NCI-H146 (cell line): ENCODE data around the gene ARHGAP10.

Experiments
- DNase-seq: peaks from one replicate; lab custom pipeline; 2025; lab: John Stamatoyannopoulos, UW

The ARHGAP10 gene, protein sequence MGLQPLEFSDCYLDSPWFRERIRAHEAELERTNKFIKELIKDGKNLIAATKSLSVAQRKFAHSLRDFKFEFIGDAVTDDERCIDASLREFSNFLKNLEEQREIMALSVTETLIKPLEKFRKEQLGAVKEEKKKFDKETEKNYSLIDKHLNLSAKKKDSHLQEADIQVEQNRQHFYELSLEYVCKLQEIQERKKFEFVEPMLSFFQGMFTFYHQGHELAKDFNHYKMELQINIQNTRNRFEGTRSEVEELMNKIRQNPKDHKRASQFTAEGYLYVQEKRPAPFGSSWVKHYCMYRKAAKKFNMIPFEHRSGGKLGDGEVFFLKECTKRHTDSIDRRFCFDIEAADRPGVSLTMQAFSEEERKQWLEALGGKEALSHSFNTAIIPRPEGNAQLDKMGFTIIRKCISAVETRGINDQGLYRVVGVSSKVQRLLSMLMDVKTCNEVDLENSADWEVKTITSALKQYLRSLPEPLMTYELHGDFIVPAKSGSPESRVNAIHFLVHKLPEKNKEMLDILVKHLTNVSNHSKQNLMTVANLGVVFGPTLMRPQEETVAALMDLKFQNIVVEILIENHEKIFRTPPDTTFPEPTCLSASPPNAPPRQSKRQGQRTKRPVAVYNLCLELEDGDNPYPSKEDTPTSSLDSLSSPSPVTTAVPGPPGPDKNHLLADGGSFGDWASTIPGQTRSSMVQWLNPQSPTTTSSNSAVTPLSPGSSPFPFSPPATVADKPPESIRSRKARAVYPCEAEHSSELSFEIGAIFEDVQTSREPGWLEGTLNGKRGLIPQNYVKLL

DNA sequence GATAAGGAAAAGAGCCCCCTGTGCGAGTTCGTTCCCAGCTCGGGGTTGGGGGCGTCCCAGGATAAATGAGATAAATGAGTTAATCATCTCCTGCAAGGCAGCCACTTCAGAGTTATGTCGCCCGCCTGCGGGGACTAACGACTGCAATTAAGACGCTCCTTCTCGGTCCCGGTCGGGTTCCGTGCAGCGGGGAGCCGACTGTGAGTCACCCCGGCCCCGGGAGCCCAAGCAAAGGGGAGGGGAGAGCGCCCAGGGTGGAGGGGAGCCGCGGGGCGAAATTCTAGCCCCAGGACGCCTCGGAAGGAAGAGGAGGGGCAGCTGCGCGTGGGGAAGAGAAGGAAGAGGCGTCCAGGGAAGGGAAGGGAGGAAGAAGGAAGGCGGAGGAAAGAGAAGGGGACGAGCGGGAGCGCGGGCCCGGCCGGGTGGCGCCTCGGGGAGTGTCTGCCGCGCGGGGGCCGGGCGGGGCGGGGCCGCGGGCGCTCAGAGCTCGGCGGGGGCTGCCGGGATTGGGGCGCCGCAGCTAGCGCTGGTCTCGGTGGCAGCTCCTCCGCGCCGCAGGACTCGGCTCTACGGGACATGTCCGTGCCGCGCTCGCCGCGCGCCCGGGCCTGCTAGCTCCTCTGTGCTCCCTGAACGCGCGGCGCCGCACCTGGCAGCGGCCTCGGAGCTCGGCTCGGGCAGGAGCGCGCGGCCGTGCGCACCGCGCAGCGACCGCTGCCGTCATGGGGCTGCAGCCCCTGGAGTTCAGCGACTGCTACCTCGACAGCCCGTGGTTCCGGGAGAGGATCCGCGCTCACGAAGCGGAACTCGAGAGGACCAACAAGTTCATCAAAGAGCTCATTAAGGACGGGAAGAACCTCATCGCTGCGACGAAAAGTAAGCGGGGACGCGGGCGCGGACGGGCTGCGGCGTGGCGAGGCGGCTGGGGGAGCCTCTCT is at the start of gene ARHGAP10:
ARHGAP10 (plus strand) TSS at position 509 of the 938 bp plus-strand sequence; CDS start at position 723, 214 bp downstream.
- peak; percentile 53 for DNase-seq

DNA sequence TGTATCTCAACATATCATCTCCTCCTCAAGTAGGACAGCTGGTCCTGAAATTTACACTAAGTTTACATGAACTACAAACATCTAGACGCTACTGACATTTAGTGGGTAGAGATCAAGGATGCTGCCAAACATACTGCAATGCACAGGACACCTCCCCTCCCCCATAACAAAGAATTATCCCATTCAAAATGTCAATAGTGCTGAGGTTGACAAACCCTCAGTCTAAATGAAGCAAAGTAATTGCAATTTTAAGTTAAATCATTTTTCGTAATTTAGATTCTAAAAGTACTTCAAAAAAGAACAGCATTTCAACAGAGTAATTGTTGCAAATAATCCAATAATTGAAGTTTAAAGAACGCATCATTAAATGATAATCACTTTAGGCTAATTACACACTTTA is 49.1 kb upstream of the ARHGAP10 start:
- no peak for DNase-seq

DNA sequence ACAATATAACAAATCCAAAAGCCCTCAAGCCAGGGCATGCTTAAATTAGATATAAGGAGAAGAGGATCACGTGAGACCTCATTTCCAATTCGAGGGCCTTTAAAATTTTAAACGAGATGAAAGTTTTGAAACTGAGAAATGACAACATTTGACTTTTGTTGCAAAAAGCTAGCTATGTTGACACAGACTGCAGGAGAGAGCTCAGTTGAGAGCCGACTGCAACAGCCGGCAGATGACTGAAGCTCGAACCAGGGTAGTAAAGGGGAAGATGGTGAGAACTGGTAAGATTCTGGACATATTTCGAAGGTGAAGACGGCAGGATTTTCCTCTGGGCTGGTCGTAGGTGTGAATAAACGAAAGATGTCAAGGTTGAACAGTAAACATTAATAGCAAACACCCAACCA is 48.7 kb upstream of the ARHGAP10 start:
- peak; percentile 3 for DNase-seq

DNA sequence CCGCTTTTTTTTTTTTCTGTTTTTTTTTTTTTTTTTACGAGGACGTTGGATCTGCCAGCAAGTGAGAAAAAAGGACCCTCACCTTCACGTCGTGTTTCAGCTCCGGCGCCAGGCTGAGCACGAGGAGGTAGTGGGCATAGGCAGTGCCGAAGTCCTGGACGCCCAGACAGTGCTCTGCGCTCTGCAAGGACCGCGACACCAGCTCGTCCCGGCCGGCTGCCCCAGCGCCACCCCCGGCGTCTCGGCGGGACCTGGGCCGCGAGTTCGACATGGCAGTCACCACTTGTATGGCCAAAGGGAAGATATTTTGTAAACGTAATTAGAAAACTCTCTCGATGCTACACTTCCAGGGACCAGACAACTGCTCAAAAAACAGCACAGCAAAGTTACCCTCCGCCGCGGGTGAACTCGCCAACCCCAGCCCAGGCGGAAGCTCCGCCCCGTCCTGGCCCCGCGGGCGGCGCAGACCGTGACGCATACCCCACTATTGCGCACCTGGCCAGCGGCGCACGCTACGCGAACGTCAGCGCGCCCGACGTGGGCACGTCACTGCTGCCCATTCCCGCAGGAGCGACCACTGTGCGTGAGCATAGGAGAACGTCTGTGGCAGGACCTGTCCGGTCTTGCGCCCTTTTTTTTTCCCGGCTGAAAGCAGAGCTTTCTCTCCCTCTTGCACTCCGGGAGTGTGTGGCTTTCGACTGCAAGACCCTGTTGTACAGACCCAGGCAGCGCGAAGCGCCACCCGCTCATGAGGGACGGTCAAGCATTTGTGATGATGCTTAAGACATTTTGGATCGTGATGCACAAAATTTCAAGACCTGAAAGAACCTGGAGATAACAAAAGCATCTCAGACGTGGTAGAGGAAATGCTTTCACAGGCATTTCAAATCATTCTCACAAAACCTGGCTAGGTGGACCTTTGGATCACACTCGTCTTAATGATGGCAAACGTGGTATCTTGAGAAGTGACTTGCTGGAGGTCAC is 47.9 kb upstream of the ARHGAP10 start, which contains the start of gene PRMT9:
PRMT9 (minus strand) TSS at position 447 of the 984 bp plus-strand sequence; CDS start at position 271, 176 bp downstream.
- DNase-seq = peak; percentile 72

DNA sequence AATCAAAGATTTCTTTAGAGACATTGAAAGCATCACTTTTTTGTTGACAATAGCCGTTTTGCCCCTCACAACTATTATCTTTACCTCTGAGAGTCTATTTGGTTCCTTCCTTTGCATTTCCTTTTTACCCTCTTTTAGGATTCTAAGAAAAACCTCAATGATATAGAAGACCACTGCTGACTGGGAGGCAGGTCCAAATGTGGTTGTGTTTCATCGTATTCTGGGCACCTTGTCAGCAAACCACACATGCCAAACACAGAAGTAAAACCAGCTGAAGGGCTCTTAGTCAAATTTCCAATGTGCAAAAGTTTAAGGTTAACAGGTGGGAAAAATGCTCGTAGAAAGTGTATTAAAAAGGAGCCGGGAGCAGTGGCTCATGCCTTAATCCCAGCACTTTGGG is 42.8 kb upstream of the ARHGAP10 start:
- no peak for DNase-seq

GRCh38 chr4:147691820-147692219 is 40.1 kb upstream of the ARHGAP10 start:
- DNase-seq = no peak

- no peak for DNase-seq
Observed at GRCh38 chr4:147693218-147693617, 38.7 kb upstream of the ARHGAP10 start.

- no peak for DNase-seq
Observed at GRCh38 chr4:147696866-147697265, 35.0 kb upstream of the ARHGAP10 start.

- DNase-seq = no peak
Observed at GRCh38 chr4:147704846-147705245, 27.0 kb upstream of the ARHGAP10 start.

DNA sequence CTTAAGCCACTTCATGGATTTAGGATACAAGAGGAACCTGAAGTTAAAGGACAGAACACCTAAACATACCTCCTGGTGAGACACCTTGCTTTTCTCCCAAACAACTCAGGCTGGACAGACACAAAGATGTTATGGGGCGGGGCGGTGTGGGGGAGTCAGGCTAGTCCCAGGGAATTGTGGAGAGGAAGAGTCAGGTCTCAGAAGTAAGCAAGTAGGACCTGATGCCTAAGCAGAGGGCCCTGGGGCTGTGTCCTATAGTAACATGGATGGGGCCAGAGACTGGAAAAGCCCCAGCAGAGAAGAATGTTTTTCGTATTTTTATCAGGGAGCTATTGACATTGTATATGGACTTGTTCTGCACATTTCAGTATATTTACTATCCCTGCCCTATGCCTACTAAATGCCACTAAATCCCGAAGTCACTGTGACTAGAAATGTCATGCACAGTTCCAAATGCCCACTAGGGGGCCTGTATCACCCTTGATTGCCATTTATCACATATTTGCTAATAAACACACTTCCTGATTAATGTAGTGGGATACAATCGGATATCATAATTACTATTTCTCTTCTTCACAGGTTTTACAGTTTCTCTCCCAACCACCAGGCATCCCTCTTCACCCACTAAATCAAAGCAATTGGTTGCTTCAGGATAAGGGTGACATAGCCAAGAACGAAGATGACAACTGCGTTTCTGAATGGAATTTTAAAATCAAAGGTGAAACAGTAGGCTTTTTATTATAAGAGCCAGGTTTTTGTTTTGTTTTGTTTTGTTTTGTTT is 23.8 kb upstream of the ARHGAP10 start:
- peak; percentile 7 for DNase-seq

DNA sequence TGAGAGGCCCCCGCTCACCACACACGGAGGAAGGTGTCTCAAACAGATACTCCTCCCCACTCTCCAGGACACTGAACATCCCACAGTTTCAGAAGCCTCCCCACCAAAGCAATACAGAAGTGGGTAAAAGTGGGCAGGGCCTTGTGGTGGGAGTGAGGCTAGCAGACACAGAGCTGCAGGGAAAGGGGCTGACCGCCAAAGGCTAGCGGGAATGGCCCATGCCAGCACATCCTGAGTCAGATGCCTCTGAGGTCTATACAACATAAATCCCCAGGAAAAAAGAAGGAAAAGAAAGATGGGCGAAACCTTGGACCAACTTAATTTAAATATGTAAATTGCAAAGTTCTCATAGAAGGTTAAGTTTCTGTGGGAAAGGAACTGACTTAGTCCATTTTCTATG is 21.9 kb upstream of the ARHGAP10 start:
- DNase-seq = no peak

GRCh38 chr4:147714575-147715401 is 17.1 kb upstream of the ARHGAP10 start:
- no peak for DNase-seq

DNA sequence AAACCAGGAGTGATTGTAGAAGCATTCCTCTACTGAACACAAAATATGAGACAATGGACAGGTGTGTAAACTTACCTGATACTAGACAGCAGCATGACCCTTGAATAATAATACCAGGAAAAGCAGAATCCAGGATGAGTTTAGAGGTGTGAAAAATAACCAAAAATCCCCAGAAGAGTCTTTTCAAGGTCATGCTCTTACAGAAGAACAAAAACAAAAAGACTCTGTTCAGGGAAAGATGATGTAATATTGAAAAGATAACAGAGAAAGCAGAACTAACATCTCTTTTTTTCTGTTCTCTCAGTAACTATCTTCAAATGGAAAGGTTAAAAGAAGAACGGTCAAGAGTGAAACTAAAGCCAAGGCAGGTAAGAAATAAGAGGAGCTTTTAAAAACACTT is 14.0 kb upstream of the ARHGAP10 start:
- no peak for DNase-seq

GRCh38 chr4:147723326-147723725 is 8.6 kb upstream of the ARHGAP10 start:
- DNase-seq = no peak

- no peak for DNase-seq
Observed at GRCh38 chr4:147724468-147725201, 7.3 kb upstream of the ARHGAP10 start.

- DNase-seq = no peak
Observed at GRCh38 chr4:147725673-147726072, 6.2 kb upstream of the ARHGAP10 start.

DNA sequence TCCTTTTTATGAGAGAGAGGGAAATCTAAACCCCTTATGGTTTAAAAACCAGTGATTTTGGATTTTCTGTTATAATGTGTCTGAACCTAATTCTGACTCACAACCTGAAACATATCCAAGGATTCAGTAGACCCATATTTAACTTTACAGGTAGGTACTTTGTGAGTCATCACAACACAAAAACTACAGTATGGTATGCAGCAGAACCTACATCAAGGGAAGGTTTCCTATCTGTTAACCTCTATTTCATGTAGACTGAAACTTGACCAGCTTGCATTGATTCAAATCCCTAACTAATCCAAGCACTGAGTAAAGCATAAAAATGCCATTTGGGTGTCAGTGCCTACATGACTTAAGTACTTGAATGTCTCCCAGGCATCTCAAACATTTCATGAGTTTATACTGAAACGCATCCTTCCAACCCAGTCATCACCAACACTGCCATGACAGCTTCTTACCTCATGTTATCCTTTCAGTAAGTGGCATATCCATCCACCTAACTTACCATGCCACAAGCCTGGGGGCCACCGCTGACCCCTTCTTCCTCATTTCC is 4.3 kb upstream of the ARHGAP10 start:
- DNase-seq = no peak

- DNase-seq = no peak
Observed at GRCh38 chr4:147730333-147730732, 1.6 kb upstream of the ARHGAP10 start.
